ENCODE measurements around the gene RAB7B.

DNA sequence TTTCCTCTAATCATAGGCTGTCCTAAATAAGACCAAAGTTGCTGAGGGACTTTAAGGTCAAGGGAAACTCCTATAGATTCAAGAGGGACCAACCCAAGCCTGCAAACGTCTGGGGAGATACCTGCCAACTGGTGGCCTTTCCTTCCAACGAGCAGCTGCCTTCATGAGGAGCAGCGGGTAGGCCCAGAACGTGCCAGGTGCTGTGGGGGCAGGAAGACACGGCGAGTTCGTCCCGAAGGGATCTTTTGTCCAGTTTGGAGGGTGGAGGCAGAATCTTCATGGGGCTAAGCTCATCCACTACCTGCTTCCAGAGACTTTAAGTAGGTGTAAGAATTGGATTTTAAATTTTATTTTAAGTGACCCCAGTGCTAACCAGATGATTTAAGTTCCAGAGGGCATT, 34.0 kb downstream of the RAB7B start:
- TF ChIP-seq, protein P1, sequence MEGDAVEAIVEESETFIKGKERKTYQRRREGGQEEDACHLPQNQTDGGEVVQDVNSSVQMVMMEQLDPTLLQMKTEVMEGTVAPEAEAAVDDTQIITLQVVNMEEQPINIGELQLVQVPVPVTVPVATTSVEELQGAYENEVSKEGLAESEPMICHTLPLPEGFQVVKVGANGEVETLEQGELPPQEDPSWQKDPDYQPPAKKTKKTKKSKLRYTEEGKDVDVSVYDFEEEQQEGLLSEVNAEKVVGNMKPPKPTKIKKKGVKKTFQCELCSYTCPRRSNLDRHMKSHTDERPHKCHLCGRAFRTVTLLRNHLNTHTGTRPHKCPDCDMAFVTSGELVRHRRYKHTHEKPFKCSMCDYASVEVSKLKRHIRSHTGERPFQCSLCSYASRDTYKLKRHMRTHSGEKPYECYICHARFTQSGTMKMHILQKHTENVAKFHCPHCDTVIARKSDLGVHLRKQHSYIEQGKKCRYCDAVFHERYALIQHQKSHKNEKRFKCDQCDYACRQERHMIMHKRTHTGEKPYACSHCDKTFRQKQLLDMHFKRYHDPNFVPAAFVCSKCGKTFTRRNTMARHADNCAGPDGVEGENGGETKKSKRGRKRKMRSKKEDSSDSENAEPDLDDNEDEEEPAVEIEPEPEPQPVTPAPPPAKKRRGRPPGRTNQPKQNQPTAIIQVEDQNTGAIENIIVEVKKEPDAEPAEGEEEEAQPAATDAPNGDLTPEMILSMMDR (IDR thresholded peaks at IDR 0.05): no peak
- TF ChIP-seq POLR2AphosphoS5 (IDR thresholded peaks at IDR 0.05): no peak
